Measurements from ENCODE around the gene KIAA1328. TPM values are rescaled to one million over a fixed set of nuclear protein-coding genes. Genes with fewer than 3 reads are reported as not detected.

The KIAA1328 gene
- 1 to 10 TPM; 8.4 to 9.3 TPM for total RNA-seq
- polyA plus RNA-seq (ENCODE audit: insufficient read length in 6 of 6): 10 to 100 TPM; 21.5 to 27.6 (median 24.0) TPM
- long read RNA-seq, donor 1, full-length matches to known transcripts: 5 of 25 reads
- long read RNA-seq, donor 1, partial matches to known transcripts: 7 of 25 reads
- long read RNA-seq, donor 1, other reads (novel, unspliced or antisense): 13 of 25 reads
- long read RNA-seq, donor 2, full-length matches to known transcripts: 6 of 6 reads
- long read RNA-seq, donor 2, partial matches to known transcripts: 0 of 6 reads
- long read RNA-seq, donor 2, other reads (novel, unspliced or antisense): 0 of 6 reads
- long read RNA-seq, donor 3, full-length matches to known transcripts: 3 of 3 reads
- long read RNA-seq, donor 3, partial matches to known transcripts: 0 of 3 reads
- long read RNA-seq, donor 3, other reads (novel, unspliced or antisense): 0 of 3 reads
- long read RNA-seq, donor 4, partial matches to known transcripts: 1 of 3 reads
- long read RNA-seq, donor 4, other reads (novel, unspliced or antisense): 1 of 3 reads
- long read RNA-seq, donor 5, full-length matches to known transcripts: 6 of 6 reads
- long read RNA-seq, donor 5, partial matches to known transcripts: 0 of 6 reads
- long read RNA-seq, donor 5, other reads (novel, unspliced or antisense): 0 of 6 reads
- long read RNA-seq, donor 6, partial matches to known transcripts: 6 of 18 reads
- long read RNA-seq, donor 6, other reads (novel, unspliced or antisense): 10 of 18 reads
- long read RNA-seq, donor 7, partial matches to known transcripts: 0 of 10 reads
- long read RNA-seq, donor 7, other reads (novel, unspliced or antisense): 9 of 10 reads
- long read RNA-seq, donor 8, partial matches to known transcripts: 9 of 11 reads
- long read RNA-seq, donor 8, other reads (novel, unspliced or antisense): 0 of 11 reads
- long read RNA-seq, donor 9: 0 reads
- long read RNA-seq, donor 10, partial matches to known transcripts: 0 of 5 reads
- long read RNA-seq, donor 10, other reads (novel, unspliced or antisense): 2 of 5 reads
- long read RNA-seq, donor 11: 0 reads
- long read RNA-seq, donor 12, partial matches to known transcripts: 0 of 2 reads
- long read RNA-seq, donor 12, other reads (novel, unspliced or antisense): 0 of 2 reads

DNA sequence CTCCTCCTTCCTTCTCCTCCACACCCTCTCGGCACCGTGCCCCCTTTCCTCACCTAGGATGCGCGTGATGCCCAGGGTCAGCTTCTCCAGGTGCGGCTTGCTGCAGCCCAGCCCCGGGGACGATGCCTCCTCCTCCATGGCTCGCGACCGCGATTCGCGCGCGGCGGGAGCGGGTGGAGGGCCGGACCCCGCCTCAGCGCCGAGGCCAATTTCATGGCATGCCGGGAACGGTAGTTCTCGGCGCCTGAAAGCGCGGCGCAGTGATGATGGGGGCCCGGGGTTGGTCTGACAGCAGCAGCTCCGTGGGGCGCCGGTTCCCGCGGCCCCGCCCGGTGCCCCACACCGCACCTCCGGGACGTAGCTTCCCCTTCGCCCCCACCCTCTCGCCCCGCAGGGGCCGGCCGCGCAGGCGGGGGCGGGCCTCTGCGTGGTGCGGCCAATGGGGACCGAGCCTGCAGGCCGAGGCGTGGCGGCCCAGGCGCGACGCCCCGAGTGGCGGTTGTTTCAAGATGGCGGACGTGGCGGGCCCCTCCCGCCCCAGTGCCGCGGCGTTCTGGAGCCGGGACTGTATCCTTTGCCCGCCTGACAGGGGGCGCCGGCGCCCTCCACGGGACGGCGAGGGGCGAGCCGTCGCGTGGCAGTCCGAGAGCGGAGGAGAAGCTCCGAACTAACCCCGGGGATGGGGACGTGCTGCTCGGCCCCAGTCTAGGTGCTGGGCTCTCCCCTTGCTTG lies at the start of gene KIAA1328, which contains the start of gene TPGS2:
KIAA1328 (plus strand) TSS at position 498 of the 732 bp plus-strand sequence; CDS start at position 510, 12 bp downstream.
TPGS2 (minus strand) TSS at position 373 of the 732 bp plus-strand sequence; CDS start at position 138, 235 bp downstream.
- DNase-seq (peak; percentile 80 to 98 (median 91)), ATAC-seq (peak; percentile 96)
- H3K27ac ChIP-seq: peak within 1 kb of the TSS; percentile 80 to 85
- TF ChIP-seq CTCF (IDR thresholded peaks at IDR 0.05): peak; percentile 24 to 25
- H3K4me1 ChIP-seq: peaks cover 0 to 28% of the 10 kb centered on the region in 2 donors
- no peaks in the 10 kb centered on the region for H3K9me3 ChIP-seq
- no peaks in the 10 kb centered on the region for H3K27me3 ChIP-seq
- no peaks in the 10 kb centered on the region for H3K36me3 ChIP-seq
- intact Hi-C loops (cut with DNase I): no loop called here
- H3K4me3 ChIP-seq: peak within 1 kb of the TSS; percentile 66 to 89

DNA sequence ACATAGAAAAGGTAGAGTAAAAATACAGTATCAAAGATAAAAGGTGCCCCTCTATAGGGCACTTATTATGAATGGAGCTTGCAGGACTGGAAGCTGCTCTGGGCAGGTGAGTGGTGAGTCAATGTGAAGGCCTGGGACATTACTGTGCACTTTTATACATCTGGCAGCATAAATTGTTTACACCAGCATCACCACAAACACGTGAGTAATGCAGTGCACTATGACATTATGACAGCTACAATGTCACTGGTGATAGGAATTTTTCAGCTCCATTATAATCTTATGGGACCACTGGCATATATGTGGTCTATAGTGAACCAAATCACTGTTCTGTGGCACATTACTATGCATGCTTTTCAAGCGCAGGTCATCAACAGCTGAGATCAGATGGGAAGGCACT lies 48.2 kb upstream of the KIAA1328 start:
- no peak overlapping the region for H3K4me3 ChIP-seq
- no peak overlapping the region for H3K27ac ChIP-seq
- intact Hi-C loops (cut with DNase I): no loop called here
- no peaks in the 10 kb centered on the region for H3K4me1 ChIP-seq
- DNase-seq: no peak
- TF ChIP-seq CTCF (IDR thresholded peaks at IDR 0.05): no peak
- no peak for ATAC-seq
- no peaks in the 10 kb centered on the region for H3K9me3 ChIP-seq
- peaks cover 0 to 8% of the 10 kb centered on the region in 2 donors for H3K36me3 ChIP-seq
- H3K27me3 ChIP-seq: no peaks in the 10 kb centered on the region

- Histone ChIP-seq H3K9me3 (no peaks in the 10 kb centered on the region), H3K27ac (no peak overlapping the region), H3K4me1 (peaks cover 0 to 3% of the 10 kb centered on the region in 2 donors), H3K36me3 (peaks cover 0 to 8% of the 10 kb centered on the region in 2 donors), H3K27me3 (no peaks in the 10 kb centered on the region), H3K4me3 (no peak overlapping the region)
- ATAC-seq (no peak), DNase-seq (no peak)
- intact Hi-C loops (cut with DNase I): no loop called here
- no peak for TF ChIP-seq CTCF (IDR thresholded peaks at IDR 0.05)
Measured at GRCh38 chr18:36782710-36783109, 46.2 kb upstream of the KIAA1328 start.

GRCh38 chr18:36783792-36784191 lies 45.1 kb upstream of the KIAA1328 start:
- DNase-seq: no peak
- Histone ChIP-seq H3K9me3 (no peaks in the 10 kb centered on the region), H3K27me3 (no peaks in the 10 kb centered on the region), H3K36me3 (peaks cover 0 to 14% of the 10 kb centered on the region in 2 donors), H3K4me3 (no peak overlapping the region), H3K27ac (no peak overlapping the region), H3K4me1 (peaks cover 0 to 3% of the 10 kb centered on the region in 2 donors)
- TF ChIP-seq CTCF (IDR thresholded peaks at IDR 0.05): no peak
- intact Hi-C loops (cut with DNase I): no loop called here
- ATAC-seq: no peak

Measured in left lung (tissue), 14 donors.